ENCODE measurements around the gene BMAL1.

BMAL1 gene

GRCh38 chr11:13368041-13368446, 90.5 kb downstream of the BMAL1 start:
- no peaks in the 10 kb centered on the region for H3K27me3 ChIP-seq
- H3K4me1 ChIP-seq, result peaks cover 0 to 5% (median 0%) of the 10 kb centered on the region in 10 experiments; a peak in 2 of 20 replicates
- H3K9me3 ChIP-seq (replicated peaks in 1 of 11), result no peaks in the 10 kb centered on the region
- no peak overlapping the region for H3K27ac ChIP-seq
- H3K36me3 ChIP-seq, result peaks cover 98 to 100% (median 100%) of the 10 kb centered on the region in 11 experiments
- no peak overlapping the region for H3K4me3 ChIP-seq
- no peak overlapping the region for H3K9ac ChIP-seq
- TF ChIP-seq Cebpa-rat (IDR thresholded peaks at IDR 0.05), result no peak
- peaks cover 0 to 23% (median 0%) of the 10 kb centered on the region in 11 experiments; a peak in 3 of 22 replicates for H4K20me1 ChIP-seq
- H3K4me2 ChIP-seq, result no peak overlapping the region

DNA sequence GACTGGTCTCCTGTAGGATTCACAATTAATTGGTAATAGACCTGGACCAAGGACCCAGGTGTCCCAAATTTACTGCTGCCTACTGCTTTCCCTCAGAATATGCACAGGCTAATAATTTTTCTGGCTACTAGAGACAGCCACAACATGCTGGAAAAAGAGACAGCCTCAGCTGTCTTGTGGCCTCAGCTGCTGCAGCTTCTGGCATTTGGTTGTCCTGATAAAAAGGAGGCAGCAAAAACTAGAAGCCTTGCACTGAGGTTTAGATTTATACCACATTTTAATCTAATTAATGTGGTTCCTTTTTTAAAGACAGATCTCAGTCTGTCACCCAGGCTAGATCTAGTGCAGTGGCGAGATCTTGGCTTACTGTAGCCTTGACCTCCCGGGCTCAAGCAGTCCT, 95.6 kb downstream of the BMAL1 start:
- TF ChIP-seq Cebpa-rat (IDR thresholded peaks at IDR 0.05), result no peak
- Histone ChIP-seq H3K9me3 (replicated peaks in 1 of 11) (no peaks in the 10 kb centered on the region), H3K9ac (no peak overlapping the region), H4K20me1 (peaks cover 0 to 21% (median 0%) of the 10 kb centered on the region in 11 experiments; a peak in 3 of 22 replicates), H3K27ac (no peak overlapping the region), H3K4me2 (no peak overlapping the region), H3K27me3 (no peaks in the 10 kb centered on the region), H3K36me3 (peaks cover 97 to 100% (median 99%) of the 10 kb centered on the region in 11 experiments), H3K4me3 (no peak overlapping the region), H3K4me1 (no peaks in the 10 kb centered on the region)

DNA sequence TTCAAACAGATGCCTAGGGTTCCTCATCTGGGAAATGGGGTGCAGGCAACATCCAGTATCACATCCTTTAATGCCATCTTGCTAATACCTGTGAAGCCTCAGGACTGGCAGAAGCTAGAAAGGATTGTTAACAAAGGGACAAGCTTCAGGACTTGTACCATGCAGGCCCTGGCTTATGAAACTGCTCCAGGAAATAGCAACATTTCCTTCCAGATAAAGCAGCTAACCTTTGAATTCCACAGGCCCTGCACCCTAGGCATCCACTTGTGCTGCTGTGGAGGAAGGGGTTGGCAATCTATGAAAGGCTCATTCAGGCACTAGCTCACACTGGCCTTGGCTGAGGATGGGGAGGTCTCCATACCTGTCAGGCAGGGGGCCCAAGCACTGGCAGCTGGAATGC, 98.2 kb downstream of the BMAL1 start:
- no peaks in the 10 kb centered on the region for H3K4me1 ChIP-seq
- H3K9me3 ChIP-seq (replicated peaks in 1 of 11), result no peaks in the 10 kb centered on the region
- no peak for TF ChIP-seq Cebpa-rat (IDR thresholded peaks at IDR 0.05)
- peaks cover 0 to 18% (median 0%) of the 10 kb centered on the region in 11 experiments; a peak in 3 of 22 replicates for H4K20me1 ChIP-seq
- H3K36me3 ChIP-seq, result peaks cover 97 to 100% (median 100%) of the 10 kb centered on the region in 11 experiments
- H3K4me2 ChIP-seq, result no peak overlapping the region
- no peak overlapping the region for H3K4me3 ChIP-seq
- H3K9ac ChIP-seq, result no peak overlapping the region
- H3K27ac ChIP-seq, result no peak overlapping the region
- H3K27me3 ChIP-seq, result no peaks in the 10 kb centered on the region

DNA sequence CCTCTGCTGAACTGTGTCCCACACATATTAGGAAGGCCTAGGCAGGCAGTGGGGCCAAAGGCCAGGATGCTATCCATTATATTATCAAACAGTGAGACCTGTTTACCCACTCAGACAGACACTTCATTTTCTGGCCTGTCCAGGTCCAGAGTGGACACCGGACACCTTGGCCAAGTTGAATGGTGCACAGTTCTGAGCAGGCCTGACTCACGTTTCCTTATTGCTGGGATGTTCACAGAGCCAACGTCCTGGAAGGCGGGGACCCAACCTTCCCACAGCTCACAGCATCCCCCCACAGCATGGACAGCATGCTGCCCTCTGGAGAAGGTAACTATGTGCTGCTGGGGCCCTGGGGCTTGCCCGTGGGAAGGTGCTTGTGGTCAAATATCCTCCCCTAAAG, 98.8 kb downstream of the BMAL1 start:
- peaks cover 97 to 100% (median 100%) of the 10 kb centered on the region in 11 experiments for H3K36me3 ChIP-seq
- H3K27me3 ChIP-seq, result no peaks in the 10 kb centered on the region
- H3K27ac ChIP-seq, result no peak overlapping the region
- no peaks in the 10 kb centered on the region for H3K4me1 ChIP-seq
- no peak for TF ChIP-seq Cebpa-rat (IDR thresholded peaks at IDR 0.05)
- no peak overlapping the region for H3K4me3 ChIP-seq
- peaks cover 0 to 19% (median 0%) of the 10 kb centered on the region in 11 experiments; a peak in 4 of 22 replicates for H4K20me1 ChIP-seq
- H3K4me2 ChIP-seq, result no peak overlapping the region
- H3K9ac ChIP-seq, result no peak overlapping the region
- no peaks in the 10 kb centered on the region for H3K9me3 ChIP-seq (replicated peaks in 1 of 11)

DNA sequence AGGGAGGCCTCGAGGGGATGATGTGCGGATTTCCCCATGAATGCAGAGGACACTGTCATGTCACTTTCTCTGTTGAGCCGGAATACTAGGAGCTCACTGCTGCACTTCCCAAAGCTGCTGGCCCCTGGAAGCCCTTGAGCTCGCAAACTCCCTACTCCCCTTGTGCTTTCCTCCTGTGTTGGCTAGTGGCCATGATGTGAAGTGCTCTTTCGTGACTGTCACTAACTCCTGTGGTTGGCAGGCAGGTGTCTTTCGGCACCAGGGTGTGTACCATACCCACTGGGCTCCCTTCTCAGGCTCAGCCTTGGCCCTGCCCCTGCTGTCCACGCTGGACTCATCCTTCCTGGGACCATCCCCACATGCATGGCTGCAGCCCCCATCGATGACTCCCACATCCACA, 99.2 kb downstream of the BMAL1 start:
- Histone ChIP-seq H3K27ac (no peak overlapping the region), H3K4me3 (no peak overlapping the region), H3K27me3 (no peaks in the 10 kb centered on the region), H3K4me2 (no peak overlapping the region), H3K9ac (no peak overlapping the region), H3K4me1 (no peaks in the 10 kb centered on the region), H3K36me3 (peaks cover 97 to 100% (median 100%) of the 10 kb centered on the region in 11 experiments), H4K20me1 (peaks cover 0 to 23% (median 0%) of the 10 kb centered on the region in 11 experiments; a peak in 4 of 22 replicates), H3K9me3 (replicated peaks in 1 of 11) (no peaks in the 10 kb centered on the region)
- no peak for TF ChIP-seq Cebpa-rat (IDR thresholded peaks at IDR 0.05)

DNA sequence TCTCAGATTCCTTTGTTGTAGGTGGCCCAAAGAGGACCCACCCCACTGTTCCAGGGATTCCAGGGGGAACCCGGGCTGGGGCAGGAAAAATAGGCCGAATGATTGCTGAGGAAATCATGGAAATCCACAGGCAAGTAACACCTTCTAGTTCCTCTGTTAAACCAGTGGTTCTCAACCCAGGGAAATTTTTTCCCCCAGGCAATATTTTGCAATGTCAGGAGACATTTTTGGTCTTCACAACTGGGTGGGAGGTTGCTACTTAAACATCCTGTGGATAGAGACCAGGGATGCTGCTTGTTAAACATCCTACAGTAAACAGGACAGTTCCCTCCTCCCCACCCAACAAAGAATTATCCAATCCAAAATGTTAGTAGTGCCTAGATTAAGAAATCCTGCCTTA, 100.7 kb downstream of the BMAL1 start:
- TF ChIP-seq Cebpa-rat (IDR thresholded peaks at IDR 0.05), result no peak
- no peaks in the 10 kb centered on the region for H3K9me3 ChIP-seq (replicated peaks in 1 of 11)
- H3K9ac ChIP-seq, result no peak overlapping the region
- peaks cover 0 to 27% (median 0%) of the 10 kb centered on the region in 11 experiments; a peak in 4 of 22 replicates for H4K20me1 ChIP-seq
- no peaks in the 10 kb centered on the region for H3K4me1 ChIP-seq
- no peak overlapping the region for H3K27ac ChIP-seq
- H3K27me3 ChIP-seq, result no peaks in the 10 kb centered on the region
- H3K4me2 ChIP-seq, result no peak overlapping the region
- H3K36me3 ChIP-seq, result peaks cover 97 to 100% (median 100%) of the 10 kb centered on the region in 11 experiments
- H3K4me3 ChIP-seq, result no peak overlapping the region

DNA sequence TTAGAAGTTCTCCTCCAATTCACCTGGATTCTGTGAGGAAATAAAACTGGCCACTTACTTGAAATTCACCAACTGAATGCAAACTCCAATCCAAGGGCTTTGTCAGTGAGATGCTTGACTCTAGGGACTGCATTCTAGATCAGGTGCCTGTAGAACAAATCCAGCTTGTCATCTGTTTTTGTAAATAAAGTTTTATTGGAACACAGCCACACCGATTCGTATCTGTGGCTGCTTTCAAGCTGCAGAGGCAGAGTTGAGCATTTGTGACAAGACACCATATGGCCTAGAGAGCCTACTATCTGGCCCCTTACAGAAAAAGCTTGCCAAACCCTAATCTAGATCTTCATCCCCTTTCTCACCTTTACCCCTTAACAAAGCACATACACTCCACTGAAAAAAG, 103.1 kb downstream of the BMAL1 start:
- Histone ChIP-seq H3K4me3 (no peak overlapping the region), H3K9me3 (replicated peaks in 1 of 11) (no peaks in the 10 kb centered on the region), H3K27me3 (no peaks in the 10 kb centered on the region), H3K27ac (0 out of 22 replicates have a peak overlapping the region, but pooled peaks of 1 of the 11 experiments have one; percentile 16), H3K4me1 (no peaks in the 10 kb centered on the region), H3K4me2 (no peak overlapping the region), H3K36me3 (peaks cover 86 to 98% (median 95%) of the 10 kb centered on the region in 11 experiments), H4K20me1 (peaks cover 0 to 38% (median 0%) of the 10 kb centered on the region in 11 experiments; a peak in 6 of 22 replicates), H3K9ac (no peak overlapping the region)
- TF ChIP-seq Cebpa-rat (IDR thresholded peaks at IDR 0.05), result no peak

- peaks cover 0 to 23% (median 0%) of the 10 kb centered on the region in 11 experiments; a peak in 6 of 22 replicates for H4K20me1 ChIP-seq
- H3K4me1 ChIP-seq, result no peaks in the 10 kb centered on the region
- H3K27ac ChIP-seq, result no peak overlapping the region
- H3K9ac ChIP-seq, result no peak overlapping the region
- H3K4me2 ChIP-seq, result no peak overlapping the region
- H3K27me3 ChIP-seq, result no peaks in the 10 kb centered on the region
- H3K36me3 ChIP-seq, result peaks cover 82 to 98% (median 94%) of the 10 kb centered on the region in 11 experiments
- no peaks in the 10 kb centered on the region for H3K9me3 ChIP-seq (replicated peaks in 1 of 11)
- TF ChIP-seq Cebpa-rat (IDR thresholded peaks at IDR 0.05), result no peak
- H3K4me3 ChIP-seq, result no peak overlapping the region
These were observed 105.2 kb downstream of the BMAL1 start for GRCh38 chr11:13382751-13383150.

GRCh38 chr11:13384908-13385640, 107.5 kb downstream of the BMAL1 start:
- Histone ChIP-seq H3K36me3 (peaks cover 81 to 98% (median 93%) of the 10 kb centered on the region in 11 experiments), H3K4me2 (no peak overlapping the region), H3K9ac (no peak overlapping the region), H3K4me1 (no peaks in the 10 kb centered on the region), H3K27me3 (no peaks in the 10 kb centered on the region), H3K9me3 (replicated peaks in 1 of 11) (no peaks in the 10 kb centered on the region), H4K20me1 (peaks cover 0 to 26% (median 0%) of the 10 kb centered on the region in 11 experiments; a peak in 7 of 22 replicates), H3K27ac (no peak overlapping the region), H3K4me3 (no peak overlapping the region)
- TF ChIP-seq Cebpa-rat (IDR thresholded peaks at IDR 0.05), result no peak

All from BLaER1 treated with 17β-estradiol and CSF1 and Interleukin-3, amounts not matched to agents 10 nM and 100 nM (cell line).